Kidney epithelial cell (primary cell): ENCODE measurements around the gene FOCAD. TPM values are rescaled to one million over a fixed set of nuclear protein-coding genes. Genes with fewer than 3 reads are reported as not detected.

Source experiments
- DNase-seq: peaks from one replicate; pipeline ENCODE4 v3.0.0-alpha.2; 2010; ENCODE audit warnings: low read depth
- H3K27me3 ChIP-seq: 2 replicates; pipeline ENCODE4 v1.6.0; 2011; ENCODE audit warnings: low read length; ENCODE audit not compliant: control insufficient read depth, insufficient read depth
- H3K36me3 ChIP-seq: 2 replicates; pipeline ENCODE4 v1.5.1; 2011; ENCODE audit warnings: low read length; ENCODE audit not compliant: control insufficient read depth, insufficient read depth
- H3K4me3 ChIP-seq: 2 replicates; pipeline ENCODE4 v1.5.1; 2011; ENCODE audit warnings: low read depth, mild to moderate bottlenecking, control low read depth, low read length
- total RNA-seq: library from RNA; depleted of rRNA; stranded (reverse); fragments of >200 nt; gene quantifications from 2 replicates; pipeline ENCODE4 v1.2.3, GENCODE V29; 2015
- TF ChIP-seq, protein P1 (sequence below): IDR thresholded peaks from 2 replicates; pipeline ENCODE4 v1.5.1; 2011; ENCODE audit warnings: mild to moderate bottlenecking, moderate library complexity, low read length, control low read depth, inconsistent platforms; ENCODE audit not compliant: insufficient read depth, poor library complexity, severe bottlenecking

FOCAD gene
- total RNA-seq, 1 donor from 2014 or later, result 62.9 TPM

DNA sequence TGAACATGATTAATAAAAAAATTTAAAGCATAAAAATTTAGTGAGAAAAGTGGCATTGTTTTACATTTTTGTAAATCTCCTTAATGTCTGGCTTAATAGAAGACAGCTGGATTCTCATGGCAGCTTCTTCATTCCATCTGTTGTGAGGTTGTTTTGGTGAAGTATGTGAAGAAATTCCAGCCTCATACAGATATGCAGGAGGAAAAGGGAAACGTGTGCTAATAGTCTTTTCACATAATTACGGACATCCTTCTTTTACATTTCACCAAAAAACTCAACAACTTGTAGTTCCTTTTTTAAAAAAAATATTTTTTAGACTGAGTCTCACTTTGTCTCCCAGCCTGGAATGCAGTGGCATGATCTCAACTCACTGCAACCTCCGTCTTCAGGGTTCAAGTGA lies 300.4 kb downstream of the FOCAD start:
- H3K36me3 ChIP-seq, result no peaks in the 10 kb centered on the region
- DNase-seq, result no peak
- H3K27me3 ChIP-seq, result no peaks in the 10 kb centered on the region
- no peak overlapping the region for H3K4me3 ChIP-seq
- TF ChIP-seq, protein P1, sequence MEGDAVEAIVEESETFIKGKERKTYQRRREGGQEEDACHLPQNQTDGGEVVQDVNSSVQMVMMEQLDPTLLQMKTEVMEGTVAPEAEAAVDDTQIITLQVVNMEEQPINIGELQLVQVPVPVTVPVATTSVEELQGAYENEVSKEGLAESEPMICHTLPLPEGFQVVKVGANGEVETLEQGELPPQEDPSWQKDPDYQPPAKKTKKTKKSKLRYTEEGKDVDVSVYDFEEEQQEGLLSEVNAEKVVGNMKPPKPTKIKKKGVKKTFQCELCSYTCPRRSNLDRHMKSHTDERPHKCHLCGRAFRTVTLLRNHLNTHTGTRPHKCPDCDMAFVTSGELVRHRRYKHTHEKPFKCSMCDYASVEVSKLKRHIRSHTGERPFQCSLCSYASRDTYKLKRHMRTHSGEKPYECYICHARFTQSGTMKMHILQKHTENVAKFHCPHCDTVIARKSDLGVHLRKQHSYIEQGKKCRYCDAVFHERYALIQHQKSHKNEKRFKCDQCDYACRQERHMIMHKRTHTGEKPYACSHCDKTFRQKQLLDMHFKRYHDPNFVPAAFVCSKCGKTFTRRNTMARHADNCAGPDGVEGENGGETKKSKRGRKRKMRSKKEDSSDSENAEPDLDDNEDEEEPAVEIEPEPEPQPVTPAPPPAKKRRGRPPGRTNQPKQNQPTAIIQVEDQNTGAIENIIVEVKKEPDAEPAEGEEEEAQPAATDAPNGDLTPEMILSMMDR, result no peak

DNA sequence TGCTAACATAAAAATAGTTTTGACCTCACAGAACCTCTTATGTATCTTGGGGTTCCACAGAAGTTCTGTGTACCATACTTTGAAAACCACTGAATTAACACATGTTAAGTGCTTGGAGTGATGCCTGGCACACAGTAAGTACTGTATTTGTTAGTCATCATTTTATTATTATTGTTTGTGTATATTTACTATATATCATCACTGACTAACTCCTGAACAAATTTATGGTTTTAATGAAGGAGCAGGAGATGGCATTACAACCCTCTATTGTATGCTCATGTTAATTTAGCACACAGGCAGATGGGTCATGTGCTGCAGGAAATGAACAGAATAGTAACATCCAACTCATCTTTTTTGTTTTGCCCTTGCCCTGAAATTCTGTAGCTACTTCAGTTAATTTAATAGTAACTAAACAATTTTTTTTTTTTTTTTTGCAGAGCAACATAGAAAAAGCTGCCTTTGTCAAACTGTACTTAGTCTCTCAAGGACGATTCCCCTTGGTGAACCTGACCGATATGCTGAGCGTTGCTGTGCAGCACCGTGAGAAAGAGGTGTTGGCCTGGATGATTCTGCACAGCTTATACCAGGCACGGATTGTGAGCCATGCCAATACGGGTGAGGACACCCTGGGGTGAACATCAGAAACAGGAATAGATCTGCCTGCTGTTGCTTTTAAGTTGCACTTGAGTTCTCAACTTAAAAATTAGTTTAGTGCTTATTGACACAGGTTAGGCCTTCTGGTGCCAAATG lies 302.0 kb downstream of the FOCAD start:
- H3K27me3 ChIP-seq, result no peaks in the 10 kb centered on the region
- H3K4me3 ChIP-seq, result no peak overlapping the region
- no peaks in the 10 kb centered on the region for H3K36me3 ChIP-seq
- no peak for DNase-seq
- TF ChIP-seq, protein P1, result no peak

DNA sequence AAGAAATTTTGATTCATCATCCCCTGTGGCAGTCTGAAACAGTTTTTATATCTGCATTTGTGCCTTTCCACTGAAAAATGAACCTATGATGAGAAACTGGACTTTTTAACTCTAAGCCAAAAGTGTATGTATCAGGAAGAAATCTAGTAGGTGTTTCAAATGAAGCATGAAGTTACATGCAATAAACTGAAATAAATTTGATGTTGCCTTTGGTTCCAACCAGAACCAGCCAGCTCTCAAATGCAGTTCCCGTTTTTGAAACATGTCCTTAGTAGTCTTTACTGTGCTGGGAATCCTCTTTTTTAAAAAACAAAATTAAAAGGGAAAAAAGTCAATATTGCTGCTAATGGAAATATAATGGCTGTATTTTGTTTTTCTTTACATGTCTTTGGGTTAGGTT lies 303.5 kb downstream of the FOCAD start:
- Histone ChIP-seq H3K4me3 (no peak overlapping the region), H3K36me3 (no peaks in the 10 kb centered on the region), H3K27me3 (no peaks in the 10 kb centered on the region)
- DNase-seq, result no peak
- TF ChIP-seq, protein P1, result no peak

DNA sequence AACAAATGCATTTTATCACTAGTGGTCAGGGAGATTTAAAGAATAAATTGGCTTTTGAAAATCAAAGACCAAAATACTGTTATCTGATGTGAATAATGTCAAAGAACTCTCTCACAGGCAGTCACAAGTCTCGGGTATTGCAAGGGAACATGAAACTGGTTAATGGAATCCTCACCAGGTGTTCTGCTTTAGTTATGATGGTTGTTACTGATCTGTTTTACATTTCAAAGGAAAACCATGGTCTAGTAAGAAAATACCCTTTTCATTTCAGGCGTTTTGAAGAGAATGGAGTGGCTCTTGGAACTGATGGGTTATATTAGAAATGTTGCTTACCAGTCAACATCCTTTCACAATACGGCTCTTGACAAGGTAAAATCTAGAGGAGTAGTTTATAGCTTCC lies 304.0 kb downstream of the FOCAD start:
- TF ChIP-seq, protein P1, result no peak
- Histone ChIP-seq H3K4me3 (no peak overlapping the region), H3K27me3 (no peaks in the 10 kb centered on the region), H3K36me3 (no peaks in the 10 kb centered on the region)
- DNase-seq, result no peak

DNA sequence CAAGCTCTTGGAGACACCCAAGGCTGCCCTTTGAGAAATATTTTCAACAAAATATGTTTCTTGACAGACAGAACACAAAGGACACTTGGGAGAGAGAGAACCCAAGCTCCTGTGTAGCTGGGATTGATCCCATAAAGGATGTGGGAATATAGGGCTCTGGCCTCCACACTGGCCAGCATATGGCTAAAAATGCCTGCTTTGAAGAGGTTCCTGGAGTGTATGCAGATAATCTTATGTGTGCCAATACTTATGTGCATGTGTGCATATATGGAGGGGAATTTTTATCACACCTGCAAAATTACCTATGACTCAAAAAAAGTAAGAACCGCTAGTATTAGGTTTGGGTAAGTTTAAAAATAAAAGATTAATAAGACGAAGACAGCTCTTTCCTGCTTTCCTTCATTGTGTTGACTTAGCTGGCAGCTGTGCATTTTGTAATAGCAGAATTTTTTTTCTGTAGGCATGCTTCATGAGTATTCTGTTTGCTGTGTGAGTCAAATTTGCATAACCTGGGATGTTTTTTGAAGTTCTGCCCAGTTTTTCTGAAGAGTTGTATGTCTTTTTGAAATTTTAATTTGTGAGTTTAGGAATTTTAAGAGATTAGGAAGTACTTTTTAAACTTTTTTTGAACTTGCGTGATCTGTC lies 304.7 kb downstream of the FOCAD start:
- H3K4me3 ChIP-seq, result no peak overlapping the region
- H3K36me3 ChIP-seq, result no peaks in the 10 kb centered on the region
- TF ChIP-seq, protein P1, result no peak
- H3K27me3 ChIP-seq, result no peaks in the 10 kb centered on the region
- DNase-seq, result no peak
